ENCODE results near the gene B4GAT1.

The B4GAT1 gene

DNA sequence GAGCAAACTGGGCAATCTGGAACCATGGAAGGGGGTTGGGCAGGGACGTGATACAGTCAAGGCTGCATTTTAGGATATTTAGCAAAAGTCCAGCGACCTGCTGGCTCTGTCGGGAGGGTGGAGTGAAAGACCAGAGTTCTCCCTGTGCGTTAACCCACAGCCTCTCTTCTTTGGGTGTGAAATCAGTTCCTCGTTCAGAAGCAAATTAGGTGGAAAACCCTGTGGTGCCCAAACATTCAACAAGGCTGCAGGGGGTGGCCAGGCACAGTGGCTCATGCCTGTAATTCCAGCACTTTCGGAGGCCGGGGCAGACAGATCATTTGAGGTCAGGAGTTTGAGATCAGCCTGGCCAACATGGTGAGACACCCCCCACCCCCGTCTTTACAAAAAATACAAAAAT lies 49.8 kb downstream of the B4GAT1 start:
- TF ChIP-seq, protein P1, sequence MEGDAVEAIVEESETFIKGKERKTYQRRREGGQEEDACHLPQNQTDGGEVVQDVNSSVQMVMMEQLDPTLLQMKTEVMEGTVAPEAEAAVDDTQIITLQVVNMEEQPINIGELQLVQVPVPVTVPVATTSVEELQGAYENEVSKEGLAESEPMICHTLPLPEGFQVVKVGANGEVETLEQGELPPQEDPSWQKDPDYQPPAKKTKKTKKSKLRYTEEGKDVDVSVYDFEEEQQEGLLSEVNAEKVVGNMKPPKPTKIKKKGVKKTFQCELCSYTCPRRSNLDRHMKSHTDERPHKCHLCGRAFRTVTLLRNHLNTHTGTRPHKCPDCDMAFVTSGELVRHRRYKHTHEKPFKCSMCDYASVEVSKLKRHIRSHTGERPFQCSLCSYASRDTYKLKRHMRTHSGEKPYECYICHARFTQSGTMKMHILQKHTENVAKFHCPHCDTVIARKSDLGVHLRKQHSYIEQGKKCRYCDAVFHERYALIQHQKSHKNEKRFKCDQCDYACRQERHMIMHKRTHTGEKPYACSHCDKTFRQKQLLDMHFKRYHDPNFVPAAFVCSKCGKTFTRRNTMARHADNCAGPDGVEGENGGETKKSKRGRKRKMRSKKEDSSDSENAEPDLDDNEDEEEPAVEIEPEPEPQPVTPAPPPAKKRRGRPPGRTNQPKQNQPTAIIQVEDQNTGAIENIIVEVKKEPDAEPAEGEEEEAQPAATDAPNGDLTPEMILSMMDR (conservative IDR thresholded peaks at IDR 0.05; ENCODE audit: low read length), result no peak
- DNase-seq (ENCODE audit: low read depth), result no peak
- H3K4me3 ChIP-seq (ENCODE audit: low read length), result no peak overlapping the region

Data from AG10803 (cell line).